GM18505 (cell line): ENCODE measurements around the gene GPC5.
"Not testable (repeated sequence)": the region's sequence is repeated elsewhere in the genome, so short reads cannot be mapped to it uniquely, and the experiment has no call there.

ENCODE experiments used
- ATAC-seq: cut with Tn5 transposase; IDR thresholded peaks from one replicate; pipeline ENCODE4 v1.9.1; 2021; ENCODE audit not compliant: unreplicated experiment
- POLR2A ChIP-seq: IDR thresholded peaks from 4 replicates; pipeline ENCODE4 v1.6.1; 2011; ENCODE audit warnings: borderline replicate concordance; ENCODE audit not compliant: insufficient read depth, insufficient read length; ENCODE audit errors: extremely low read depth

GPC5 gene

DNA sequence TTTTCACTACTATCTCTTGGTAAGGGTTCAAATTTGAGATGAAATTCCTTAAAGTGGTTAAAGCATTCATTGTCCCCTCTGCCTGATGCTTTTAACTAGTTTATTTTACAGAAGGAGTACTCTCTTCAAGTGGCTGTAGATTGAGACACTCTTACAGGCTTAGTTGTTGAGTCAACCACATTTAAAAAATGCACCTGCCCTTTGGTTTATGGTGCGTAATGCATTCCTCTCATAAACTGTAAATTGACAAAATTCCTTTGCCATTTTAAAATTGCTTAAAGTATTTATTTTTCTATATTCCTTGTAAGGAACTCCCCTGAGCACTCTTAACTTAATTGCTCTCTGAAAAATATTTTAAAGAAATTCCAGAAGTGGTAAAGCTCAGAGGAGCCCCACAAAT is 826 bp upstream of the GPC5 start:
- ATAC-seq, result no peak
- no peak for TF ChIP-seq POLR2A

DNA sequence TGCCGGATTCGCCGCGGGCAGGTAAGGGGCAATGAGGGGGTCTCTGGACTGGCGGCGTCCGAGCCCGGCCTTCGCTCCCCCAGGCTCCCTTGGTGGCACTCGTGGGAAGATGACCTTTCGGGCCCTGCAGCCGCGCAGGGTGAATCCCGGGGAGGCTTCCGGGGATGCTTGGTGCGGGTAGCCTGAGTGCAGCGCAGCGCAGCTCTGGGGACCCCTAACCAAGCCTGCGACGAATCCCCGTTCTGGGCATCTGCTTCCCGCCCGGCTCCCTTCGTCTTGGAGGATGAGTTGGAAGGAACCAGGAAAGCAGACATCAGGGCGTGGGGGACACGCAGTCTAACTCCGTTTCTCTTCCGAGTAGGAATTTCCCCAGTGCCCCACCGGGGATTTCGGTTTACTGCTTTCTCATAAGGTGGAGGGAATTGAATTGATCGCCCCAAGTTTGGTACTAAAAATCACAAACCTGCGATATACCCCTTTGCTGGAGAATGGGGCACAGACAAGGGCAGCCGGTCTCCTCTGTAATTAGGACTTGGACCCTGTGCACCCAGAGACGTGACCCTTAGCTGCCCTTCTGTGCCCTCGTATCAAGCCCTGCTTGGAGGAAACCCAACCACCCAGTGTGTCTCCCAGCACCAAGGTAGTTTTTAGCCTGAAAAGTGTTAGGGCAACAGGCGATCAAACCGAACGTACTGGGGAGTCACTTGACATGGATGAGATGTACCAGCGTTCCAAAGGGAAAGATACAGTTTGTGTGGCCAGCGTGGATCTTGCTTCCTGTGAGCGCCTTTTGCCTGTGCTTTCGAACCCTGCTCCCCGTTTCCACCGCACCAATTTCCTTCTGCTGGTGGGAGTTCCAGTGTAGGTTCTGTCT is 1.0 kb downstream of the GPC5 start:
- no peak for TF ChIP-seq POLR2A
- peak; percentile 20 for ATAC-seq

DNA sequence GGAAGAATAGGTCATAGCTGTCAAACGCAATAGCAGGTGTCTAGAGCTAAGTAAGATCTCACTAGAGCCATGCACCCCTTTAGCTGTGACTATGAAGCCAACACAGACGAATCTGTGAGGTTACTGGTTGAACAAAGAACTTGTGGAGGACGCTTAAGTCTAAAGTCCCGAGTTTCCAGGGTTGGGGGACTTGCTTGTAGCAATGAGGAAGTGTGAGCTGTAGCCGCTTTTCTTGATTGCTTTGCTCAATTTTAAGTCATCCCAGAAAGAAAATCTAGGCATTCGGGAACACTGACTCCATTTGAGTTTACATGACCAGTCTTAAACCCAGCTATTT is 1.6 kb downstream of the GPC5 start:
- TF ChIP-seq POLR2A, result no peak
- ATAC-seq, result no peak

DNA sequence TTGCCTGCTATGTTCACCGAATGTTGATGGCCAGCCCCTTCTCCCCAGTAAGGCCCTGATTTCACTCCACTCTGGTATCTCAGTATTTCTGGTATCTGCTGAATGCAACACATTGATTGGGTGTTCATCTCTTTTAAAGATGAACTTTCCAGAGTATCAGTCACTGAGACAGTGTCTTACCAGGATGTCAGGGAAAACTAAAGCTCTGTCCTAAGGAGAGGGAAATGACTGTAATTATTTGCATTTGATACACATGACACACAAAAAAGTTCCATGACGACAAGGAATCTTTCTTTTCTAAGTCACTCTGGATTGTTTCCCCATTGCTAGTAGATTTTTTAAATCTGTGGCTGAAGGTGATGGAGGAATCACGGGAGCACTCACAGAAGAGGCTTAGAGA is 2.2 kb downstream of the GPC5 start:
- no peak for TF ChIP-seq POLR2A
- no peak for ATAC-seq

DNA sequence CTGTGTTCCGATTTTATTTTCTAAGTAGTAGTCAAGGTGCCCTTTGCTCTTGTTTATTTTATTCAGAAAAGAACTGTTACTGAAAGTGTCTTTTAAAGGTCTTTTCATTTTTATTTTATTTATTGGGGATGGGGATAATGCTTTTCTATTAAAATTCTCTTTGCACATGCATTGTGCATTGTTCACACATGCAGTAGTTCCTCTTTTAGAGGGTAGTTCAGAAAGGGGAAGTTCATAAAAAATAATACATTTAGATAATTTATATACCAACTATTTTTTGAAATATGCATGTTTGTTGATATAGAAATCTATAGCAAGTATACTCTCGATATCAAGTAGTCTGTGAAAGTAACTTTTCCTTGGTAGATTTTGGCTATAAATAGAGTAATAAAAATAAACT is 3.5 kb downstream of the GPC5 start:
- no peak for TF ChIP-seq POLR2A
- no peak for ATAC-seq

DNA sequence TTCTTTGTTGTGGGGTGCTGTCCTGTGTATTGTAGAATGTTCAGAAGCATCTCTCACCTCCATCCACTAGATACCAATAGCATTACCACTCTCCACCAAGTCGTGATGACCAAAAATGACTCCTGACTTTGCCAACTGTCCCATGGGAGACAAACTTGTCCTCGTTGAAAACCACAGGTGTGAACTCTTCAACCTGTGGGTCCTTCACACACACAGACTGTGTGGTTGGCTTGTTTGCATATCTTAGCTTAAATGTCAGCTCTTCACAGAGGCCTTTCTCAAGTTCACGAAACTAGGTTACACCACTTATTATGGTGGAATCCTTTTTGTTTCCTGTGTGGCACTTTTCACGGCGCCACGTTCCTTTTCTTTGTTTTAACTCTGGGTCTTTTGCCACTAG is 6.8 kb downstream of the GPC5 start:
- no peak for TF ChIP-seq POLR2A
- ATAC-seq, result no peak

DNA sequence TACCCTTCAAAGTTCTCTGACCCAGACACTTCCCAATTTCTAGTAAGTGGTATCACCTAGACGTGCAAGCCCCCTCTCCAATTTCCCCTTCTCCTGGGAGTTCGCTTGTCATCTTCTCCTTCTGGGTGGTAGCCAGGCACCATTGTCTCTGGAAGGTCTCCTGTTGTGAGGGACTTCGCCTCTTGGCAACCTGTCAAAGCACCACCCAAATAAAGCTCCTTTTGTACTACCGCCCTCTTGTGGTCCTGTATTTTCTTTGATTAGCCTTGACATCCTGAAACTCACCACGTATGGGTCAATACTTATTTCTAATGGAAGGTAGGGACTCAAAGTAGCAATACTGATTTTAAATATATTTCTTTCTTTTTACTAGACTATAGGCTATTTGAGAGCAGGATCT is 8.2 kb downstream of the GPC5 start:
- TF ChIP-seq POLR2A, result no peak
- peak; percentile 54 for ATAC-seq

DNA sequence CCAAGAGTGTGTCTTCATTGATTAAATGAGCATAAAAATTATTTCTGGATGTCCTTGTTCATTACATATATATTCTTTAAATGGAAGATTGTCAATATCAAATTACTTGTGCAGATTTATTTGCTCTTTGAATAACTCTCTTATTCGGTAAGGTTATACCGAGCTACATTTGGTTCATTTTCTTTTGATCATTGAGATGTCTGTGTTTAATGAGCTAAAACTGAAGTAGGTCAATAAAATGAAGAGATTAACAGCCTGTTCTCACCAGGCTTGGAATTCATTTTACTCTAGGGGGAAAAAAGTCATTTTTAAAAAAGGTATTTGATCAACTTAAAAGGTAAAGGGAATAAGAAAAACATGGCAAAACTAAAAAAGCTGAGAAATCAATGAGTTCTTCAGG is 10.6 kb downstream of the GPC5 start:
- ATAC-seq, result no peak
- TF ChIP-seq POLR2A, result no peak

DNA sequence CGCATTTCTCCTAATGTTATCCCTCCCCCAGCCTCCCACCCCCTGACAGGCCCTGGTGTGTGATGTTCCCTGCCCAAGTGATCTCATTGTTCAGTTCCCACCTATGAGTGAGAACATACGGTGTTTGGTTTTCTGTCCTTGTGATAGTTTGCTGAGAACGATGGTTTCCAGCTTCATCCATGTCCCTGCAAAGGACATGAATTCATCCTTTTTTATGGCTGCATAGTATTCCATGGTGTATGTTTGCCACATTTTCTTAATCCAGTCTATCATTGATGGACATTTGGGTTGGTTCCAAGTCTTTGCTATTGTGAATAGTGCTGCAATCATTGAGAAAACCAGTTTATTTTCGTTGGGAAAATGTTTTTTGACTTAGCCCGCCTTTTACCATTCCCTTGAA is 18.2 kb downstream of the GPC5 start:
- ATAC-seq, result not testable (repeated sequence)

DNA sequence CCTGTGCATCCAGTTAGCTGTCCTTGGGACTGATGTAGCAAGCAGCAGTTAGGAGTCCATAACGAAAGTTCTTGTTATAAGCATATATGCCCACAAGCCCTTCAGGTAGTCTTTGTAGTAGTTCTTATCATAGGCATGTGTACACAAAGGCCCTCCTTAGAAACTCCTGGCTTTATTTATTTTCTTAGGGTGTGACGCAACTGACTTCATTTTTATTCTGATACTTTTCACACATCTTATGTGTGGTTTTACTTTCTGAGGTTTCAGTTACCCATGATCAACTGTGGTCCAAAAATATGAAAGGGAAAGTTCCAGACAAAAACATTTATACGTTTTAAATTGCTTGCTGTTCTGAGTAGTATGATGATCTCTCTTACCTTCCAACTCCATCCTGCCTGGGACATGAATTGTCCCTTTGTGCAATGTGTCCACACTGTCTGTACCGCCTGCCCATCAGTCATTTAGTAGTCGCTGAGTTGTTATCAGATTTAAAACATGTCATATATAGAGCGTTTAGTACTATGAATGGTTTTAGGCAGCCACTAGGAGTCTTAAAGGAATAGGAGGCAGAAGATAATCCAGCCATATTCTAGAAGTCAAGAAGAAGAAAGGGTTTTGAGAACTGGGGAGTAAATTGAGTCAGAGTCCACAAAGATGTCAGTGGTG is 19.4 kb downstream of the GPC5 start:
- no peak for TF ChIP-seq POLR2A
- ATAC-seq, result peak; percentile 67

DNA sequence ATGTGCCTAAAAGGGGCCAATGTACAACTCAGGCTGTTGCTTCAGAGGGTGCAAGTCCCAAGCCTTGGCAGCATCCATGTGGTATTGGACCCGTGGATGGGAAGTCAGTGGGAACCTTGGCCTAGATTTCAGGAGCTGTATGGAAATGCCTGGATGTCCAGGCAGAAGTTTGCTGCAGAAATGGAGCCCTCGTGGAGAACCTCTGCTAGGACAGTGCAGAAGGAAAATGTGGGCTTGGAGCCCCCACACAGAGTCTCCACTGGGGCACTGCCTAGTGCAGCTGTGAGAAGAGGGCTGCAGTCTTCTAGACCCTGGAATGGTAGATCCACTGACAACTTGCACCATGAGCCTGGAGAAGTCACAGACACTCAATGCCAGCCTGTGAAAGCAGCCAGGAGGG is 28.5 kb downstream of the GPC5 start:
- no peak for TF ChIP-seq POLR2A
- no peak for ATAC-seq

DNA sequence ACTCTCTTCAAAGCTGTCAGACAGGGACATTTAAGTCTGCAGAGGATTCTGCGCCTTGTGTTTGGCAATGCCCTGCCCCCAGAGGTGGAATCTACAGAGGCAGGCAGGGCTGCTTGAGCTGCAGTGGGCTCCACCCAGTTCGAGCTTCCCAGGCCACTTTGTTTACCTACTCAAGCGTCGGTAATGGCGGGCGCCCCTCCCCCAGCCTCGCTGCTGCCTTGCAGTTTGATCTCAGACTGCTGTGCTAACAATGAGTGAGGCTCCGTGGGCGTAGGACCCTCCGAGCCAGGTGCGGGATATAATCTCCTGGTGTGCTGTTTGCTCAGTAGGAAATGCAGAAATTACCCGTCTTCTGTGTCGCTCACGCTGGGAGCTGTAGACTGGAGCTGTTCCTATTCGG is 40.3 kb downstream of the GPC5 start:
- not testable (repeated sequence) for ATAC-seq

DNA sequence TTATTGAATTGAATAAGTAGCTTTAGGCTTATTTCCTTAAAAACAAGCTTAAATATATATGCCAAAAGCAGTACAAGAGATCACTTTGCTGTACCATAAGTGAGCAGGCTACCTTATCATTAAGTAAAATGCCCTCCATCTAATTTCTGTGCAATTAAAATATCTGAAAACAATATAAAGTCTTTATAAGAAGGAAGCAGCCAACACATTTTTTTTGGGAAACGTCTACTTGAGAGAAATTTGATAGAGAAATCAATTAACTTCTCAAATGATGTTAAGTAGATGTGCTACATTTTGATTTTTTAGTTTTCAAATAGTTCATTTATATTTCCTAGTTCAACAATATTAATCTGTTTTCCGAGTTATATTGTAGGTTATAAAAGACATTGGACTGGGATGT is 52.5 kb downstream of the GPC5 start:
- ATAC-seq, result no peak
- TF ChIP-seq POLR2A, result no peak

DNA sequence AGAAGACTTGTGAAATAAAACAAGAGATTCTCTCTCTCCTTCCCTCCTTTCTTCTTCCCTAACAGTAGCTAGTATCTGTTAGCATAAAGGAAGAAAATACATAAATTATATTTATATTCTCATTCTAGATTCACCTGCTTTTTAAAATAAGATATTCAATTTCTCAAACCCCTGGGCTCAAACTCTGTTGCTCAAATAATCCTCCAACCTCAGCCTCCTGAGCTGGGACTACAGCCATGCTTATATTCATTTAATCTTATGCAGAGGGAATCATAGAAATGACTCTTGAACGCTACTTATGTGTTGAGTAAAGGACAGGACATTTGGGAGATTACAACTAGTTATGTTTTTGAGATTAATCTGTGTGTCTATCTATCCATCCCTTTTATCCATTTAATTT is 56.2 kb downstream of the GPC5 start:
- no peak for TF ChIP-seq POLR2A
- no peak for ATAC-seq

DNA sequence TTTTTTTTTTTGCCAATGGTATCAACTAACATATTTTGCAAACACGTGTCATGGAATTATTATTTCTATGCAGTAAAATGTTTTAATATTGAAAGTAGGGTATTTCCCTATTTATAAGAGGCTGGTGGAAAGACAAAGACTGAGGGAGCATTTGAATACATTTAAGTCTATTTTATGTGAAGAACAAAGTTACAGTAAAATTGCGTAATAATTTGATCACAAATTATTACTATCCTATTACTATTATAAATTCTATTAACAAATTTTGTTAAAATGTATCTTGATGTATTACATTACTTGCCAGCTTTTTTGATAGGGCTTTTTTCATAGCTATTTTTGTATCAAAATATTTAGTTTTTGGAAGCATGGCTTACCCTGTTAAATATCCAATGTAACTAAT is 58.4 kb downstream of the GPC5 start:
- ATAC-seq, result no peak

DNA sequence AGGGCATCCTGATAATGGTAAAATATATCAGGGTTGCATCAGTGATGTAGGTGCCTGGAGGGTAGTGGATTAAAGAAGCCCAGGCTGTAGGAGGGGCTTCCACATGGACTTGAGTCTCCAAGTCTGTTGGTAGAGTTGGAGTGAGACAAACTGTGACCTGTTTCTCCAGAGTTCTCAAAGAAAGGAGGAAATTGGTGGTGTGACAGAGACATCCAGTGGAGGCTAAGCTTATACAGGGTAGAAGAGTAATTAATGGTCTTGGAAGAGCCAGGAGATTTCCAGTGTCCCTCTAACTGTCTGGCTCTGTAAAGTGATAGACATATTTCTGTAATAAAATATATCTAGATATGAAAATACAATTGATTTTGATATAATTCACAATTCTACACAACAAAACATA is 61.1 kb downstream of the GPC5 start:
- no peak for TF ChIP-seq POLR2A
- ATAC-seq, result no peak

More for the DNA sequence above, 58.4 kb downstream of the GPC5 start:
- TF ChIP-seq POLR2A, result no peak
